Caco-2 (cell line): Measurements from ENCODE around the gene SLC7A9. TPM values are rescaled to one million over a fixed set of nuclear protein-coding genes. Genes with fewer than 3 reads are reported as not detected.
"Not testable (repeated sequence)": the region's sequence is repeated elsewhere in the genome, so short reads cannot be mapped to it uniquely, and the experiment has no call there.

Experiments used
- BruUV-seq: library from RNA; stranded (reverse); fragments of 400-500 nt; replicated peaks from 2 replicates; lab custom pipeline; 2021; lab: Mats Ljungman, UMichigan
- CTCF ChIA-PET: fragments of 300-600 bp; sonication (Branson Sonifier 250); formaldehyde crosslinking; loops from one replicate; lab custom pipeline; 2022; ENCODE audit warnings: antibody characterized with exemption; lab: Charles Lee
- POLR2A ChIA-PET: fragments of 300-600 bp; sonication (Branson Sonifier 250); formaldehyde crosslinking; loops from one replicate; lab custom pipeline; 2022; ENCODE audit warnings: antibody characterized with exemption; lab: Charles Lee
- DNase-seq, 2 experiments: peaks; one replicate each; pipeline versions ENCODE4 v3.0.0 to v3.0.0-alpha.2; 2020 to 2022
- H3K27me3 ChIP-seq: replicated peaks from 2 replicates; pipeline ENCODE4 v1.6.0; 2011; ENCODE audit warnings: low read length; ENCODE audit not compliant: control insufficient read depth, insufficient read depth
- H3K36me3 ChIP-seq: 2 replicates; pipeline ENCODE4 v1.5.1; 2011; ENCODE audit warnings: low read length; ENCODE audit not compliant: control insufficient read depth, insufficient read depth
- H3K4me1 ChIP-seq: fragments of 250-450 bp; sonication (Bioruptor Pico); 2 replicates; pipeline ENCODE4 v1.5.1; 2020; ENCODE audit warnings: mild to moderate bottlenecking
- H3K4me3 ChIP-seq: 2 replicates; pipeline ENCODE4 v1.5.1; 2011; ENCODE audit warnings: low read depth, mild to moderate bottlenecking, control low read depth, low read length
- H3K9me3 ChIP-seq: fragments of 250-450 bp; sonication (Bioruptor Pico); 2 replicates; pipeline ENCODE4 v1.5.1; 2020; ENCODE audit warnings: mild to moderate bottlenecking, moderate library complexity
- H3K27ac Mint-ChIP-seq: one replicate; pipeline ENCODE4 v1.8.0; 2022; ENCODE audit warnings: mixed read lengths; ENCODE audit not compliant: unreplicated experiment
- H3K27me3 Mint-ChIP-seq: one replicate; pipeline ENCODE4 v1.8.0; 2022; ENCODE audit warnings: mixed read lengths; ENCODE audit not compliant: insufficient read depth, unreplicated experiment
- H3K36me3 Mint-ChIP-seq: one replicate; pipeline ENCODE4 v1.8.0; 2022; ENCODE audit warnings: mild to moderate bottlenecking, mixed read lengths; ENCODE audit not compliant: insufficient read depth, unreplicated experiment
- H3K4me1 Mint-ChIP-seq: one replicate; pipeline ENCODE4 v1.8.0; 2022; ENCODE audit warnings: low read depth, mixed read lengths; ENCODE audit not compliant: unreplicated experiment
- H3K4me3 Mint-ChIP-seq: one replicate; pipeline ENCODE4 v1.8.0; 2022; ENCODE audit warnings: mild to moderate bottlenecking, moderate library complexity, mixed read lengths; ENCODE audit not compliant: unreplicated experiment
- H3K9me3 Mint-ChIP-seq: one replicate; pipeline ENCODE4 v1.8.0; 2022; ENCODE audit warnings: mixed read lengths; ENCODE audit not compliant: unreplicated experiment
- intact Hi-C: fragments of 100-400 bp; cut with micrococcal nuclease; formaldehyde crosslinking; loops from one replicate; pipeline ENCODE4 v1.10.0; 2022; ENCODE audit not compliant: unreplicated experiment
- total RNA-seq: library from RNA; stranded (reverse); gene quantifications from 2 replicates; pipeline ENCODE4 v1.2.3, GENCODE V29; 2022
- TF ChIP-seq, protein P1 (sequence below), 2 experiments: fragments of 200-600 bp in 1 of 2; IDR thresholded peaks; 1 replicate in 1 of 2; 2 replicates in 1 of 2; pipeline versions ENCODE4 v1.5.1 to v1.8.0; 2011 to 2022; ENCODE audit warnings: antibody characterized with exemption in 1 of 2, control low read depth in 1 of 2, inconsistent platforms in 1 of 2, low read depth in 1 of 2, low read length in 1 of 2, mild to moderate bottlenecking in 1 of 2, moderate library complexity in 1 of 2; ENCODE audit not compliant: insufficient read depth in 1 of 2, severe bottlenecking in 1 of 2, unreplicated experiment in 1 of 2

The SLC7A9 gene
- total RNA-seq, 1 experiment from 2014 or later, result 3.6 TPM

- ChIA-PET POLR2A (no interaction called here), CTCF (no interaction called here)
- no peaks in the 10 kb centered on the region for H3K9me3 Mint-ChIP-seq
- TF ChIP-seq, protein P1, sequence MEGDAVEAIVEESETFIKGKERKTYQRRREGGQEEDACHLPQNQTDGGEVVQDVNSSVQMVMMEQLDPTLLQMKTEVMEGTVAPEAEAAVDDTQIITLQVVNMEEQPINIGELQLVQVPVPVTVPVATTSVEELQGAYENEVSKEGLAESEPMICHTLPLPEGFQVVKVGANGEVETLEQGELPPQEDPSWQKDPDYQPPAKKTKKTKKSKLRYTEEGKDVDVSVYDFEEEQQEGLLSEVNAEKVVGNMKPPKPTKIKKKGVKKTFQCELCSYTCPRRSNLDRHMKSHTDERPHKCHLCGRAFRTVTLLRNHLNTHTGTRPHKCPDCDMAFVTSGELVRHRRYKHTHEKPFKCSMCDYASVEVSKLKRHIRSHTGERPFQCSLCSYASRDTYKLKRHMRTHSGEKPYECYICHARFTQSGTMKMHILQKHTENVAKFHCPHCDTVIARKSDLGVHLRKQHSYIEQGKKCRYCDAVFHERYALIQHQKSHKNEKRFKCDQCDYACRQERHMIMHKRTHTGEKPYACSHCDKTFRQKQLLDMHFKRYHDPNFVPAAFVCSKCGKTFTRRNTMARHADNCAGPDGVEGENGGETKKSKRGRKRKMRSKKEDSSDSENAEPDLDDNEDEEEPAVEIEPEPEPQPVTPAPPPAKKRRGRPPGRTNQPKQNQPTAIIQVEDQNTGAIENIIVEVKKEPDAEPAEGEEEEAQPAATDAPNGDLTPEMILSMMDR (IDR thresholded peaks at IDR 0.05; ENCODE audit: insufficient read depth in 1 of 2, low read depth in 1 of 2, low read length in 1 of 2, severe bottlenecking in 1 of 2, unreplicated experiment in 1 of 2), result no peak
- no peaks in the 10 kb centered on the region for H3K9me3 ChIP-seq
- no TSS peak for BruUV-seq
- H3K27ac Mint-ChIP-seq, result no peak overlapping the region
- H3K36me3 Mint-ChIP-seq, result no peaks in the 10 kb centered on the region
- intact Hi-C loops, result no loop called here
- H3K27me3 ChIP-seq, result no peaks in the 10 kb centered on the region
- peaks cover 11% of the 10 kb centered on the region for H3K4me1 Mint-ChIP-seq
- peaks cover 20% of the 10 kb centered on the region for H3K4me1 ChIP-seq
- no peaks in the 10 kb centered on the region for H3K27me3 Mint-ChIP-seq
- H3K4me3 Mint-ChIP-seq, result no peak overlapping the region
- no peak for DNase-seq
- no peaks in the 10 kb centered on the region for H3K36me3 ChIP-seq
- no peak overlapping the region for H3K4me3 ChIP-seq
These were observed 1.4 kb upstream of the SLC7A9 start for GRCh38 chr19:32870981-32871451.

GRCh38 chr19:32869966-32870573 lies 503 bp upstream of the SLC7A9 start:
- DNase-seq, result peak; percentile 41 to 82
- H3K9me3 Mint-ChIP-seq, result no peaks in the 10 kb centered on the region
- intact Hi-C loops, result no loop called here
- CTCF ChIA-PET, result no interaction called here
- peak overlapping the region; percentile 79 for H3K27ac Mint-ChIP-seq
- BruUV-seq, result no TSS peak
- H3K4me1 Mint-ChIP-seq, result peaks cover 11% of the 10 kb centered on the region
- H3K27me3 Mint-ChIP-seq, result no peaks in the 10 kb centered on the region
- Histone ChIP-seq H3K4me3 (no peak overlapping the region), H3K27me3 (no peaks in the 10 kb centered on the region), H3K9me3 (no peaks in the 10 kb centered on the region), H3K4me1 (peaks cover 20% of the 10 kb centered on the region), H3K36me3 (no peaks in the 10 kb centered on the region)
- TF ChIP-seq, protein P1 (IDR thresholded peaks at IDR 0.05; ENCODE audit: insufficient read depth in 1 of 2, low read depth in 1 of 2, low read length in 1 of 2, severe bottlenecking in 1 of 2, unreplicated experiment in 1 of 2), result no peak
- POLR2A ChIA-PET, result interaction anchor here (0.6 kb wide), 2 partner anchors 50 to 134 kb away, joined by 3 to 6 read pairs; no protein-coding TSS in a partner anchor
- peak overlapping the region; percentile 53 for H3K4me3 Mint-ChIP-seq
- H3K36me3 Mint-ChIP-seq, result no peaks in the 10 kb centered on the region

DNA sequence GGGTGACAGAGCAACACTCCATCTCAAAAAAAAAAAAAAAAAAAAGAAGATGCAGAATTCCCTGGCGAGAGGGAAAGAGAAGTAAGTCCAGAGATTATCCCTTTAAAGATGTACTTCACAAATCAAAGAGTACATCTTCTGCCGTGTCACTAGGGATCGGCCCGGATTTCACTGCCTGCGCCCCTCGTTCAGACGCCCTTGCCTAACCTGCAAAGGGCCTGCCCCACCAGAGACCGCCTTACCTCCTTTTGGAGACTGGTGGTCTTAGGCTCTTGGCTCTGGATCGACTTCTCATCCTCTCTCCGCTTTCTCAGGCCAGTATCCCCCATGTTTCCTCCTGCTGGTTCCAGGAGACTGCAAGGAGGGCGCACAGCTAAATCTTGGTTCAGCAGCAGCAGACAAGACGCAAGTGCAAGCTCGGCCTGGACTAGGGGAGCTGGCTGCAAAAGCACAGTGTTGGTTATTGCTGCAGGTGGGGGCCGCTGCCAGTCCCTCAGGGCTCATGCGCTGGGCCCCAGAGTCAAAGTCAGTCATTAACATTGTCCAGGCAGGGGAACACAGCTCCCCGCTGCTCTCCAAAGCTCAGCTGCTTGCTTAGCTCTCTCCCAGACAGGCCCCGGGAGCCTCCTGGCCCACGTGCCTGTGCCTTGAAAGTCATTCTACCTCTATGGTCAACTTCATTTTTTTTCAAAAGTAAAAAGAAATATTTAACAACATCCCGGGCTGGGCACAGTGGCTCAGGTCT lies 1.2 kb downstream of the SLC7A9 start:
- Mint-ChIP-seq H3K9me3 (no peaks in the 10 kb centered on the region), H3K4me3 (no peak overlapping the region), H3K27me3 (no peaks in the 10 kb centered on the region), H3K36me3 (no peaks in the 10 kb centered on the region), H3K4me1 (peaks cover 11% of the 10 kb centered on the region), H3K27ac (no peak overlapping the region)
- ChIA-PET CTCF (no interaction called here), POLR2A (no interaction called here)
- BruUV-seq, result no TSS peak
- H3K36me3 ChIP-seq, result no peaks in the 10 kb centered on the region
- no peak for DNase-seq
- peaks cover 20% of the 10 kb centered on the region for H3K4me1 ChIP-seq
- no peak overlapping the region for H3K4me3 ChIP-seq
- H3K27me3 ChIP-seq, result no peaks in the 10 kb centered on the region
- intact Hi-C loops, result no loop called here
- H3K9me3 ChIP-seq, result no peaks in the 10 kb centered on the region
- TF ChIP-seq, protein P1 (IDR thresholded peaks at IDR 0.05; ENCODE audit: insufficient read depth in 1 of 2, low read depth in 1 of 2, low read length in 1 of 2, severe bottlenecking in 1 of 2, unreplicated experiment in 1 of 2), result no peak

GRCh38 chr19:32867436-32867835 lies 2.1 kb downstream of the SLC7A9 start:
- peaks cover 11% of the 10 kb centered on the region for H3K4me1 Mint-ChIP-seq
- H3K9me3 ChIP-seq, CTCF ChIA-PET, H3K27me3 Mint-ChIP-seq, H3K36me3 ChIP-seq, H3K4me3 Mint-ChIP-seq, H3K27me3 ChIP-seq, H3K36me3 Mint-ChIP-seq, H3K4me3 ChIP-seq, DNase-seq, BruUV-seq, intact Hi-C loops, H3K27ac Mint-ChIP-seq, H3K9me3 Mint-ChIP-seq: not testable (repeated sequence)
- POLR2A ChIA-PET, result interaction anchor here (0.5 kb wide), 1 partner anchor 237 kb away, joined by 3 read pairs; no protein-coding TSS in a partner anchor
- peaks cover 20% of the 10 kb centered on the region for H3K4me1 ChIP-seq
